HEK293 (cell line): ENCODE data around the gene FRY.

Experiments used
- CTCF ChIA-PET: fragments of 350-600 bp; formaldehyde crosslinking; extraction: SDS; loops from one replicate; lab custom pipeline; 2021; ENCODE audit warnings: antibody characterized with exemption; lab: Yijun Ruan, JAX
- POLR2A ChIA-PET: fragments of 300-600 bp; formaldehyde crosslinking; extraction: SDS; loops from one replicate; lab custom pipeline; 2020; ENCODE audit warnings: antibody characterized with exemption, inconsistent platforms; lab: Yijun Ruan, JAX
- H3K27ac ChIP-seq: fragments of 200-500 bp; sonication (Bioruptor generic); 2 replicates; pipeline ENCODE4 v1.5.1; 2014; ENCODE audit warnings: low read depth, low read length, control low read depth, inconsistent platforms; ENCODE audit errors: extremely low read depth
- H3K36me3 ChIP-seq, 2 experiments: fragments of 200-500 bp in 1 of 2; sonication (Bioruptor generic) in 1 of 2; 1 replicate in 1 of 2; 2 replicates in 1 of 2; pipeline ENCODE4 v1.5.1; 2014 to 2017; ENCODE audit warnings: inconsistent platforms in 2 of 2, low read length in 2 of 2; ENCODE audit not compliant: control insufficient read depth in 2 of 2, insufficient read depth in 1 of 2
- H3K4me1 ChIP-seq: fragments of 200-500 bp; sonication (Bioruptor generic); 2 replicates; pipeline ENCODE4 v1.5.1; 2014; ENCODE audit warnings: mild to moderate bottlenecking, low read length, inconsistent platforms; ENCODE audit not compliant: control insufficient read depth, insufficient read depth
- H3K4me3 ChIP-seq: 2 replicates; pipeline ENCODE4 v1.5.1; 2011; ENCODE audit warnings: low read depth, mild to moderate bottlenecking, control low read depth, low read length, moderate library complexity
- H3K9me3 ChIP-seq: fragments of 200-500 bp; sonication (Bioruptor generic); 2 replicates; pipeline ENCODE4 v1.5.1; 2014; ENCODE audit warnings: low read depth, low read length, inconsistent platforms; ENCODE audit not compliant: control insufficient read depth, insufficient read depth
- EGR2 ChIP-seq: fragments of 450-650 bp; formaldehyde crosslinking; IDR thresholded peaks from 2 replicates; pipeline ENCODE4 v1.5.1; 2016; ENCODE audit warnings: low read depth, missing biosample characterization, missing genetic modification characterization
- GFI1B ChIP-seq: fragments of 450-650 bp; formaldehyde crosslinking; IDR thresholded peaks from 2 replicates; pipeline ENCODE4 v1.5.1; 2016; ENCODE audit warnings: missing biosample characterization, missing genetic modification characterization
- GLIS2 ChIP-seq: fragments of 450-650 bp; formaldehyde crosslinking; IDR thresholded peaks from 2 replicates; pipeline ENCODE4 v1.5.1; 2016; ENCODE audit warnings: missing biosample characterization, missing genetic modification characterization
- MZF1 ChIP-seq: fragments of 450-650 bp; formaldehyde crosslinking; IDR thresholded peaks from 2 replicates; pipeline ENCODE4 v1.5.1; 2017; ENCODE audit warnings: missing biosample characterization, missing genetic modification characterization, borderline replicate concordance
- OVOL3 ChIP-seq: fragments of 450-650 bp; formaldehyde crosslinking; IDR thresholded peaks from 2 replicates; pipeline ENCODE4 v1.5.1; 2016; ENCODE audit warnings: missing biosample characterization, missing genetic modification characterization
- ZFP69B ChIP-seq: fragments of 450-650 bp; formaldehyde crosslinking; IDR thresholded peaks from 2 replicates; pipeline ENCODE4 v1.5.1; 2016; ENCODE audit warnings: missing biosample characterization, missing genetic modification characterization
- ZNF138 ChIP-seq: fragments of 450-650 bp; formaldehyde crosslinking; IDR thresholded peaks from 2 replicates; pipeline ENCODE4 v1.5.1; 2016; ENCODE audit warnings: missing biosample characterization, missing genetic modification characterization, borderline replicate concordance
- ZNF19 ChIP-seq: fragments of 450-650 bp; formaldehyde crosslinking; IDR thresholded peaks from 2 replicates; pipeline ENCODE4; 2016; ENCODE audit warnings: missing biosample characterization, missing genetic modification characterization, low read depth
- ZNF24 ChIP-seq: fragments of 450-650 bp; formaldehyde crosslinking; IDR thresholded peaks from 2 replicates; pipeline ENCODE4 v1.5.1; 2016; ENCODE audit warnings: missing biosample characterization, missing genetic modification characterization
- ZNF248 ChIP-seq: fragments of 450-650 bp; formaldehyde crosslinking; IDR thresholded peaks from 2 replicates; pipeline ENCODE4 v1.5.1; 2017; ENCODE audit warnings: missing biosample characterization, missing genetic modification characterization
- ZNF302 ChIP-seq: fragments of 450-650 bp; formaldehyde crosslinking; IDR thresholded peaks from 2 replicates; pipeline ENCODE4 v1.5.1; 2016; ENCODE audit warnings: missing biosample characterization, missing genetic modification characterization, low read depth
- ZNF391 ChIP-seq: fragments of 450-650 bp; formaldehyde crosslinking; IDR thresholded peaks from 2 replicates; pipeline ENCODE4 v1.5.1; 2016; ENCODE audit warnings: low read depth, missing biosample characterization, missing genetic modification characterization, borderline replicate concordance
- ZNF416 ChIP-seq: fragments of 450-650 bp; formaldehyde crosslinking; IDR thresholded peaks from 2 replicates; pipeline ENCODE4 v1.5.1; 2016; ENCODE audit warnings: missing biosample characterization, missing genetic modification characterization
- ZNF521 ChIP-seq: fragments of 450-650 bp; formaldehyde crosslinking; IDR thresholded peaks from 2 replicates; pipeline ENCODE4 v1.5.1; 2017; ENCODE audit warnings: missing biosample characterization, mild to moderate bottlenecking, missing genetic modification characterization
- ZNF776 ChIP-seq: fragments of 450-650 bp; formaldehyde crosslinking; IDR thresholded peaks from 2 replicates; pipeline ENCODE4 v1.5.0; 2017; ENCODE audit warnings: missing biosample characterization, missing genetic modification characterization, borderline replicate concordance
- TF ChIP-seq, protein P1 (sequence below): fragments of 450-650 bp; formaldehyde crosslinking; IDR thresholded peaks from 2 replicates; pipeline ENCODE4 v1.5.1; 2016; ENCODE audit warnings: missing biosample characterization, missing genetic modification characterization
- TF ChIP-seq, protein P2 (sequence below): fragments of 450-650 bp; formaldehyde crosslinking; IDR thresholded peaks from 2 replicates; pipeline ENCODE4 v1.5.1; 2017; ENCODE audit warnings: missing biosample characterization, missing genetic modification characterization
- TF ChIP-seq, protein P3 (sequence below): fragments of 450-650 bp; formaldehyde crosslinking; IDR thresholded peaks from 2 replicates; pipeline ENCODE4 v1.5.1; 2017; ENCODE audit warnings: missing biosample characterization, missing genetic modification characterization
- TF ChIP-seq, protein P4 (sequence below): fragments of 450-650 bp; formaldehyde crosslinking; IDR thresholded peaks from 2 replicates; pipeline ENCODE4 v1.5.1; 2016; ENCODE audit warnings: missing biosample characterization, missing genetic modification characterization, borderline replicate concordance
- TF ChIP-seq, protein P5 (sequence below): fragments of 450-650 bp; formaldehyde crosslinking; IDR thresholded peaks from 2 replicates; pipeline ENCODE4 v1.5.1; 2016; ENCODE audit warnings: missing biosample characterization, missing genetic modification characterization

The FRY gene

DNA sequence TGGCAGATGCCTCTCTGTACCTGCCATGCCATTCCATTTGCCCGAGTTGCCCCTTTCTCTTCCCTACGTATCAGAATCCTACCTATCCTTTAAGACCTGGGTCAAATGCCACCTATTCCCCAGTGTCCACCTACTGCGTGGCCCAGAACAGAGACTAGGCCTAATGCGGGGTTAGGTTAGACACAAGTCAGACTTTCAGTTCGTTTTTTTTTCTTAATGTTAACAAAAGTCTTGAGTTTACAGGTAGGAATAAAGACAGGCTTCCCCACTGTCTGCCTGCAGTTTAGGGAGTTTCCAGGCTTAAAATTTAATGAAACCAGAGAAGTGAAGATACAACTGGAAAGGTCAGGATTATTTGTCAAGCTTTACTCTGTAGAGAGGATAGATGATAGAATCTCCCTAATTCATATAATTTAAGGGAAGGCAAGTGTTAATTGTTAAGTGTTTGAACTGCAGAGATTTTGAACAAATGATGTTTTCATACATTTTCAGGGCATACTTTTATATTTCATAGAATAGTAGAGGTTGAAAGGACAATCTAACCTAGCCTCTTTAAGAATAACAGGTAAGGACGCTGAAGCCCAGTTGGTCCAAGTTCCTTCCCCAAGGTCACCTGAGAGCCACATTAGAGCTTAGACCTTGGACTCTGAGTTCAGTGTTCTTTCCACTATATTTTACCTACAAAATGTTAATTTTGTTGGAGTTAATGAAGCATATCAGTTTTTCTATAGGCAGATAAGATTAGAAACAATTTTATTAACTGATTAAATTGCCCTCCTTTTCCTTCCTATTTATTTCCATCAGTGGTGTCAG, 35.8 kb downstream of the FRY start:
- ChIA-PET CTCF (no interaction called here), POLR2A (no interaction called here)
- Histone ChIP-seq H3K9me3 (no peaks in the 10 kb centered on the region), H3K36me3 (no peaks in the 10 kb centered on the region), H3K4me1 (no peaks in the 10 kb centered on the region), H3K4me3 (no peak overlapping the region), H3K27ac (no peak overlapping the region)
- TF ChIP-seq ZNF391 (tag by site-specific recombination) = no peak
- no peak for TF ChIP-seq ZNF24 (tag by site-specific recombination)
- TF ChIP-seq, protein P1, sequence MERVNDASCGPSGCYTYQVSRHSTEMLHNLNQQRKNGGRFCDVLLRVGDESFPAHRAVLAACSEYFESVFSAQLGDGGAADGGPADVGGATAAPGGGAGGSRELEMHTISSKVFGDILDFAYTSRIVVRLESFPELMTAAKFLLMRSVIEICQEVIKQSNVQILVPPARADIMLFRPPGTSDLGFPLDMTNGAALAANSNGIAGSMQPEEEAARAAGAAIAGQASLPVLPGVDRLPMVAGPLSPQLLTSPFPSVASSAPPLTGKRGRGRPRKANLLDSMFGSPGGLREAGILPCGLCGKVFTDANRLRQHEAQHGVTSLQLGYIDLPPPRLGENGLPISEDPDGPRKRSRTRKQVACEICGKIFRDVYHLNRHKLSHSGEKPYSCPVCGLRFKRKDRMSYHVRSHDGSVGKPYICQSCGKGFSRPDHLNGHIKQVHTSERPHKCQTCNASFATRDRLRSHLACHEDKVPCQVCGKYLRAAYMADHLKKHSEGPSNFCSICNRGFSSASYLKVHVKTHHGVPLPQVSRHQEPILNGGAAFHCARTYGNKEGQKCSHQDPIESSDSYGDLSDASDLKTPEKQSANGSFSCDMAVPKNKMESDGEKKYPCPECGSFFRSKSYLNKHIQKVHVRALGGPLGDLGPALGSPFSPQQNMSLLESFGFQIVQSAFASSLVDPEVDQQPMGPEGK = no peak
- TF ChIP-seq, protein P2, sequence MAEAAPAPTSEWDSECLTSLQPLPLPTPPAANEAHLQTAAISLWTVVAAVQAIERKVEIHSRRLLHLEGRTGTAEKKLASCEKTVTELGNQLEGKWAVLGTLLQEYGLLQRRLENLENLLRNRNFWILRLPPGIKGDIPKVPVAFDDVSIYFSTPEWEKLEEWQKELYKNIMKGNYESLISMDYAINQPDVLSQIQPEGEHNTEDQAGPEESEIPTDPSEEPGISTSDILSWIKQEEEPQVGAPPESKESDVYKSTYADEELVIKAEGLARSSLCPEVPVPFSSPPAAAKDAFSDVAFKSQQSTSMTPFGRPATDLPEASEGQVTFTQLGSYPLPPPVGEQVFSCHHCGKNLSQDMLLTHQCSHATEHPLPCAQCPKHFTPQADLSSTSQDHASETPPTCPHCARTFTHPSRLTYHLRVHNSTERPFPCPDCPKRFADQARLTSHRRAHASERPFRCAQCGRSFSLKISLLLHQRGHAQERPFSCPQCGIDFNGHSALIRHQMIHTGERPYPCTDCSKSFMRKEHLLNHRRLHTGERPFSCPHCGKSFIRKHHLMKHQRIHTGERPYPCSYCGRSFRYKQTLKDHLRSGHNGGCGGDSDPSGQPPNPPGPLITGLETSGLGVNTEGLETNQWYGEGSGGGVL (tag by site-specific recombination) = no peak
- TF ChIP-seq ZNF302 = no peak
- TF ChIP-seq GLIS2 (tag by site-specific recombination) = no peak
- TF ChIP-seq ZNF776 (tag by site-specific recombination) = no peak
- no peak for TF ChIP-seq ZNF138
- TF ChIP-seq ZFP69B = no peak
- TF ChIP-seq ZNF416 (tag by site-specific recombination) = no peak
- no peak for TF ChIP-seq ZNF19 (tag by site-specific recombination)
- TF ChIP-seq, protein P3, sequence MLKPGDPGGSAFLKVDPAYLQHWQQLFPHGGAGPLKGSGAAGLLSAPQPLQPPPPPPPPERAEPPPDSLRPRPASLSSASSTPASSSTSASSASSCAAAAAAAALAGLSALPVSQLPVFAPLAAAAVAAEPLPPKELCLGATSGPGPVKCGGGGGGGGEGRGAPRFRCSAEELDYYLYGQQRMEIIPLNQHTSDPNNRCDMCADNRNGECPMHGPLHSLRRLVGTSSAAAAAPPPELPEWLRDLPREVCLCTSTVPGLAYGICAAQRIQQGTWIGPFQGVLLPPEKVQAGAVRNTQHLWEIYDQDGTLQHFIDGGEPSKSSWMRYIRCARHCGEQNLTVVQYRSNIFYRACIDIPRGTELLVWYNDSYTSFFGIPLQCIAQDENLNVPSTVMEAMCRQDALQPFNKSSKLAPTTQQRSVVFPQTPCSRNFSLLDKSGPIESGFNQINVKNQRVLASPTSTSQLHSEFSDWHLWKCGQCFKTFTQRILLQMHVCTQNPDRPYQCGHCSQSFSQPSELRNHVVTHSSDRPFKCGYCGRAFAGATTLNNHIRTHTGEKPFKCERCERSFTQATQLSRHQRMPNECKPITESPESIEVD (tag by site-specific recombination) = no peak
- TF ChIP-seq, protein P4, sequence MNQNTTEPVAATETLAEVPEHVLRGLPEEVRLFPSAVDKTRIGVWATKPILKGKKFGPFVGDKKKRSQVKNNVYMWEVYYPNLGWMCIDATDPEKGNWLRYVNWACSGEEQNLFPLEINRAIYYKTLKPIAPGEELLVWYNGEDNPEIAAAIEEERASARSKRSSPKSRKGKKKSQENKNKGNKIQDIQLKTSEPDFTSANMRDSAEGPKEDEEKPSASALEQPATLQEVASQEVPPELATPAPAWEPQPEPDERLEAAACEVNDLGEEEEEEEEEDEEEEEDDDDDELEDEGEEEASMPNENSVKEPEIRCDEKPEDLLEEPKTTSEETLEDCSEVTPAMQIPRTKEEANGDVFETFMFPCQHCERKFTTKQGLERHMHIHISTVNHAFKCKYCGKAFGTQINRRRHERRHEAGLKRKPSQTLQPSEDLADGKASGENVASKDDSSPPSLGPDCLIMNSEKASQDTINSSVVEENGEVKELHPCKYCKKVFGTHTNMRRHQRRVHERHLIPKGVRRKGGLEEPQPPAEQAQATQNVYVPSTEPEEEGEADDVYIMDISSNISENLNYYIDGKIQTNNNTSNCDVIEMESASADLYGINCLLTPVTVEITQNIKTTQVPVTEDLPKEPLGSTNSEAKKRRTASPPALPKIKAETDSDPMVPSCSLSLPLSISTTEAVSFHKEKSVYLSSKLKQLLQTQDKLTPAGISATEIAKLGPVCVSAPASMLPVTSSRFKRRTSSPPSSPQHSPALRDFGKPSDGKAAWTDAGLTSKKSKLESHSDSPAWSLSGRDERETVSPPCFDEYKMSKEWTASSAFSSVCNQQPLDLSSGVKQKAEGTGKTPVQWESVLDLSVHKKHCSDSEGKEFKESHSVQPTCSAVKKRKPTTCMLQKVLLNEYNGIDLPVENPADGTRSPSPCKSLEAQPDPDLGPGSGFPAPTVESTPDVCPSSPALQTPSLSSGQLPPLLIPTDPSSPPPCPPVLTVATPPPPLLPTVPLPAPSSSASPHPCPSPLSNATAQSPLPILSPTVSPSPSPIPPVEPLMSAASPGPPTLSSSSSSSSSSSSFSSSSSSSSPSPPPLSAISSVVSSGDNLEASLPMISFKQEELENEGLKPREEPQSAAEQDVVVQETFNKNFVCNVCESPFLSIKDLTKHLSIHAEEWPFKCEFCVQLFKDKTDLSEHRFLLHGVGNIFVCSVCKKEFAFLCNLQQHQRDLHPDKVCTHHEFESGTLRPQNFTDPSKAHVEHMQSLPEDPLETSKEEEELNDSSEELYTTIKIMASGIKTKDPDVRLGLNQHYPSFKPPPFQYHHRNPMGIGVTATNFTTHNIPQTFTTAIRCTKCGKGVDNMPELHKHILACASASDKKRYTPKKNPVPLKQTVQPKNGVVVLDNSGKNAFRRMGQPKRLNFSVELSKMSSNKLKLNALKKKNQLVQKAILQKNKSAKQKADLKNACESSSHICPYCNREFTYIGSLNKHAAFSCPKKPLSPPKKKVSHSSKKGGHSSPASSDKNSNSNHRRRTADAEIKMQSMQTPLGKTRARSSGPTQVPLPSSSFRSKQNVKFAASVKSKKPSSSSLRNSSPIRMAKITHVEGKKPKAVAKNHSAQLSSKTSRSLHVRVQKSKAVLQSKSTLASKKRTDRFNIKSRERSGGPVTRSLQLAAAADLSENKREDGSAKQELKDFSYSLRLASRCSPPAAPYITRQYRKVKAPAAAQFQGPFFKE (tag by site-specific recombination) = no peak
- TF ChIP-seq ZNF248 (tag by site-specific recombination) = no peak
- TF ChIP-seq ZNF521 (tag by site-specific recombination) = no peak
- TF ChIP-seq EGR2 = no peak
- no peak for TF ChIP-seq OVOL3 (tag by site-specific recombination)
- TF ChIP-seq, protein P5, sequence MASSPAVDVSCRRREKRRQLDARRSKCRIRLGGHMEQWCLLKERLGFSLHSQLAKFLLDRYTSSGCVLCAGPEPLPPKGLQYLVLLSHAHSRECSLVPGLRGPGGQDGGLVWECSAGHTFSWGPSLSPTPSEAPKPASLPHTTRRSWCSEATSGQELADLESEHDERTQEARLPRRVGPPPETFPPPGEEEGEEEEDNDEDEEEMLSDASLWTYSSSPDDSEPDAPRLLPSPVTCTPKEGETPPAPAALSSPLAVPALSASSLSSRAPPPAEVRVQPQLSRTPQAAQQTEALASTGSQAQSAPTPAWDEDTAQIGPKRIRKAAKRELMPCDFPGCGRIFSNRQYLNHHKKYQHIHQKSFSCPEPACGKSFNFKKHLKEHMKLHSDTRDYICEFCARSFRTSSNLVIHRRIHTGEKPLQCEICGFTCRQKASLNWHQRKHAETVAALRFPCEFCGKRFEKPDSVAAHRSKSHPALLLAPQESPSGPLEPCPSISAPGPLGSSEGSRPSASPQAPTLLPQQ (tag by site-specific recombination) = no peak
- no peak for TF ChIP-seq MZF1
- TF ChIP-seq GFI1B (tag by site-specific recombination) = no peak
